NT2/D1 (cell line): ENCODE data around the gene SLC25A48.

Experiments
- YY1 ChIP-seq: IDR thresholded peaks from 2 replicates; pipeline ENCODE4 v1.6.1; 2011; ENCODE audit not compliant: insufficient read length, insufficient read depth
- ZNF274 ChIP-seq: IDR thresholded peaks from 2 replicates; pipeline ENCODE4 v1.6.1; 2011; ENCODE audit warnings: mild to moderate bottlenecking, low read depth, low read length

DNA sequence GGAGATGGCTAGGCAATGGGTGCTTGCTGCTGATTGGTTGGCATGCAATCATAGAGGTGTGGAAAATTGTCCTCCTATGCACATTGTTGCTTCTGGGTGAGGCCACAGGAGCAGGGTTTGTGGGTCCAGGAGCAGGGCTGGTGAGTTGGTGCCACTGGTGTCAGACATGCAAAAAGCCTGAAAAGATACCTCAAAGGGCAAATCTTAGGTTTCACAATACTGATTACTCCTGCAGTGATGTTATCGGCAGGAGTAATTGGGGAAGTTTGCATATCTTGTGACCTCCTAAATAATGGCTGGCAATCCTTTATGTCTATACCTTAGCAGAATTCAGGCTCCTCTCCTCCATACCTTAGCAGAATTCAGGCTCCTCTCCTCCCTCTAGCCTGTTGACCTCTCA is 25.2 kb downstream of the SLC25A48 start:
- TF ChIP-seq YY1: no peak
- TF ChIP-seq ZNF274: no peak
